Astrocyte of the cerebellum (primary cell): ENCODE measurements around the gene ADAM8.

Experiments
- DNase-seq: peaks from one replicate; pipeline ENCODE4 v3.0.0-alpha.2; 2011; ENCODE audit warnings: low read depth
- H3K4me3 ChIP-seq: 2 replicates; pipeline ENCODE4 v1.5.1; 2011; ENCODE audit warnings: mild to moderate bottlenecking, low read depth, low read length, moderate library complexity
- in situ Hi-C: cut with HindIII; loops from 2 replicates; pipeline ENCODE4 v1.10.0; 2017; ENCODE audit warnings: low sequenced_read_pairs
- TF ChIP-seq, protein P1 (sequence below): IDR thresholded peaks from 2 replicates; pipeline ENCODE4 v1.5.1; 2012; ENCODE audit warnings: low read length, low read depth, moderate library complexity, mild to moderate bottlenecking; ENCODE audit errors: missing control alignments

Gene ADAM8

DNA sequence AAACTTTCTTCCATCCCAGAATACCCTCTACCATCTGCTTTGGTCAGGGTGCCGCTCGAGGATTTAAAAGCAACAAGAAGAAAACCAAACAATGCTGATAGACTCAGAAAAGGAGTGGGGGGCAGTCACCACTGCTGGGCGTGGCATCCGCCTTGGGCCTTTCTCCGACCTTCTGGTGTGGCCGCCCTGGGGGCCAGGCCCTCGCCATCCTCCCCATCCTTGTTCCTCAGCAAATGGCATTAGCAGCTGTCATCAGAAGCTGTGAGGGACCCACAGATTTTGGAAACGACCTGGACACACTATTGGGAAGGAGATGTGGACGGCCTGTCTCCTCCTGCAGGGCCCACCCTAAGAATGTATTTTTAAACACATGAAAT, 36.1 kb upstream of the ADAM8 start:
- DNase-seq, result no peak
- no peak overlapping the region for H3K4me3 ChIP-seq
- TF ChIP-seq, protein P1, sequence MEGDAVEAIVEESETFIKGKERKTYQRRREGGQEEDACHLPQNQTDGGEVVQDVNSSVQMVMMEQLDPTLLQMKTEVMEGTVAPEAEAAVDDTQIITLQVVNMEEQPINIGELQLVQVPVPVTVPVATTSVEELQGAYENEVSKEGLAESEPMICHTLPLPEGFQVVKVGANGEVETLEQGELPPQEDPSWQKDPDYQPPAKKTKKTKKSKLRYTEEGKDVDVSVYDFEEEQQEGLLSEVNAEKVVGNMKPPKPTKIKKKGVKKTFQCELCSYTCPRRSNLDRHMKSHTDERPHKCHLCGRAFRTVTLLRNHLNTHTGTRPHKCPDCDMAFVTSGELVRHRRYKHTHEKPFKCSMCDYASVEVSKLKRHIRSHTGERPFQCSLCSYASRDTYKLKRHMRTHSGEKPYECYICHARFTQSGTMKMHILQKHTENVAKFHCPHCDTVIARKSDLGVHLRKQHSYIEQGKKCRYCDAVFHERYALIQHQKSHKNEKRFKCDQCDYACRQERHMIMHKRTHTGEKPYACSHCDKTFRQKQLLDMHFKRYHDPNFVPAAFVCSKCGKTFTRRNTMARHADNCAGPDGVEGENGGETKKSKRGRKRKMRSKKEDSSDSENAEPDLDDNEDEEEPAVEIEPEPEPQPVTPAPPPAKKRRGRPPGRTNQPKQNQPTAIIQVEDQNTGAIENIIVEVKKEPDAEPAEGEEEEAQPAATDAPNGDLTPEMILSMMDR, result no peak
- in situ Hi-C loops, result no loop called here

DNA sequence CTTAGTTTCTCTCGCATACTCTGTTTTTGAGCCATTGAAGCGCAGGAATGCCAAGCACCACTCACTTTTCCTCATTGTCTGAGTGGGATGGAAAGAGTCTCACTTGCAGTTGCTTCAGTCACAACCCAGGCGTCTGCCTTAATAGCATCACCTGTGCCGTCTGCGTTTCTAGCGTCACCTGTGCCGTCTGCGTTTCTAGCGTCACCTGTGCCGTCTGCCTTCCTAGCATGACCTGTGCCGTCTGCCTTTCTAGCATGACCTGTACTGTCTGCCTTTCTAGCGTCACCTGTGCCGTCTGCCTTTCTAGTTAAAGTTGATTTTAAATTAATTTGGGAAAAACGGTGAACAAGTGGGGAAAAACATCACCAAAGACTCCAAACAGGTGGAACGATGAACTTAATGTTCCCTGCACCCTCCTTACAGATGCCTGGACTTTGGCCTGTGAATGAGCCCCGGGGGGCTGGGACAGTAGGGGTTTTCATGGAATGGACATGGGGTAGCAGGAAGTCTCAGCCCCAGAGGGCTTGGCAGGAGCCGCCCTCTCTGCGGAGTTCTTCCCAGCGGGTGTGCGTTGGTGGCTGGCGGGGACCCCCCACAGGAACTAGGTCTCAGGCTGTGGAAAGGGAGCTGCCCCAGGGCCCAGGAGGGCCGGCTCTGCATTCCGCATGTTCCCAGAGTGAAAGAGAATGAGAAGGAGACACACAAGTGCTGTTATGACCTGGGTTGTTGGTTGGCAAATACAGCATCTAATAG, 35.5 kb upstream of the ADAM8 start:
- no peak for DNase-seq
- in situ Hi-C loops, result no loop called here
- TF ChIP-seq, protein P1, result no peak
- no peak overlapping the region for H3K4me3 ChIP-seq

DNA sequence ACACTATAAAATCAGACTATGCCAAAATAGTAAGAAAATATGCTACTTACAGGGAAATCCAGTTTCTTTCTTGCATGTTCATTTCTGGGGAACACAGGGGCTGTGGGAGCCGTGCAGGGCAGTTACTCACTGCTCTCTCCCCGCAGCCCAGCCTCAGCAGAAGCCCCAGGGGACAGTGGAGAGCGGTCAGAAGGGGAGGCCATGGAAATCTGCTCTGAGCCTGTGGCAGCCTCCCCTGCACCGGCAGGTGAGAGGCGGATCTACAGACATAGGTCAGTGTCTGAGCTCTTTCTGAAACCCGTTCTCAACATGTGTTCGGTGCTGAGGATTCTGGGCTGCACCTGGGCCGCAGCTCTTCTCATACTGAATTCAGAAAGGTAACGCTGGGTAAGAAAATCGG, 34.9 kb upstream of the ADAM8 start:
- DNase-seq, result no peak
- TF ChIP-seq, protein P1, result no peak
- H3K4me3 ChIP-seq, result no peak overlapping the region
- in situ Hi-C loops, result no loop called here

DNA sequence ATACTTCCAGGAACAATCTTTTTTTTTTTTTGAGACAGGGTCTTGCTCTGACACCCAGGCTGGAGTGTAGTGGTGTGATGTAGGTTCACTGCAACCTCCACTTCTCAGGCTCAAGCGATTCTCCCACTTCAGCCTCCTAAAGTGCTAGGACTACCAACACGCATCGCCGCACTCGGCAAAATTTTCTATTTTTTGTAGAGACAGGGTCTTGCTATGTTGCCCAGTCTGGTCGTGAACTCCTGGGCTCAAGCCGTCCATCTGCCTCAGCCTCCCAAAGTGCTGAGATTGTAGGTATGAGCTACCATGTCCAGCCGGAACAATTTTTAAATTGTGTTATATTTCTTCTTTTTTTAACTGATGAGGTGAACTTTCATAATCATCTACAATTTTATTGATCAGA, 34.1 kb upstream of the ADAM8 start:
- no peak for DNase-seq
- H3K4me3 ChIP-seq, result no peak overlapping the region
- TF ChIP-seq, protein P1, result no peak
- in situ Hi-C loops, result no loop called here

DNA sequence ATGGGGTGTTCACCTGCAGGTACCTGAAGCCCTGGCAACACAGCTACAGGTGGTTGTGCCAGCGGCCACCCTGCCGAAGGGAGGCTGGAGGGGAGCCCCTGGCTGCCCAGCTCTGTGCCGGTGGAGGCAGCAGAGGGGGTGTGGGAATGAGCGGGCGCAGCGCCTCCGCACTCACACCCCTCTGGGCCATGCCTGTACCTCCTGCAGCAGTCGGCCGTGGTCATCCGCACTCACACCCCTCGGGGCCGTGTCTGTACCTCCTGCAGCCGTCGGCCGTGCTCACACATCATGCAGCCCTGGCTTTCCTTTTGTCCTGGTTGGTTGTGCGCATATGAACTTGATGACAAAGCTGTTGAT, 33.7 kb upstream of the ADAM8 start:
- in situ Hi-C loops, result no loop called here
- no peak for DNase-seq
- TF ChIP-seq, protein P1, result no peak
- no peak overlapping the region for H3K4me3 ChIP-seq

DNA sequence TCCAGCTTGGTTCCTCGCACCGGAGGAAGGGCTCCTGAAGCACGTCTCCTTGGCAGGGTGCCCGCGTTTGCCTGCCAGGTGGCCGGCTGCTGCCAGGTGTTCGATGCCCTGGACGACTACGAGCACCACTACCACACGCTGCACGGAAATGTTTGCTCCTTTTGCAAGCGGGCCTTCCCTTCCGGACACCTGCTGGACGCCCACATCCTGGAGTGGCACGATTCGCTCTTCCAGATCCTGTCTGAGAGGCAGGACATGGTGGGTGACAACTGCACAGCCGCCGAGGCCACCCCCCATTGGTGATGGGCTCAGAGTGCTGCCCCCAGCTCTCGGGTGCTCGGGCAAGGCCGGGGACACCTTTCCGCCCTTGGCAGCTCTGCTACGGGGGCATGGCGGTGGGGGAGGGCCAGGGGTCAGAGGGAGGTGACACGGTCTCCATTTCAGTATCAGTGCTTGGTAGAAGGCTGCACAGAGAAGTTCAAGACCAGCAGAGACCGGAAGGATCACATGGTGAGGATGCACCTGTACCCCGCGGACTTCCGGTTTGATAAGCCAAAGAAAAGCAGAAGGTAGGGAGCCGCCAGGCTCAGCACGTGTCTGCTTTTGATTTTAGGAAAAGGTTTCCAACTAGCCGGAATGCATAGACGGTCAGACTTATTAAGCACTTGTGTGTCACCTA, 33.2 kb upstream of the ADAM8 start:
- TF ChIP-seq, protein P1, result no peak
- no peak overlapping the region for H3K4me3 ChIP-seq
- DNase-seq, result no peak
- in situ Hi-C loops, result no loop called here
